ENCODE results near the gene TRMT2A.

The TRMT2A gene

DNA sequence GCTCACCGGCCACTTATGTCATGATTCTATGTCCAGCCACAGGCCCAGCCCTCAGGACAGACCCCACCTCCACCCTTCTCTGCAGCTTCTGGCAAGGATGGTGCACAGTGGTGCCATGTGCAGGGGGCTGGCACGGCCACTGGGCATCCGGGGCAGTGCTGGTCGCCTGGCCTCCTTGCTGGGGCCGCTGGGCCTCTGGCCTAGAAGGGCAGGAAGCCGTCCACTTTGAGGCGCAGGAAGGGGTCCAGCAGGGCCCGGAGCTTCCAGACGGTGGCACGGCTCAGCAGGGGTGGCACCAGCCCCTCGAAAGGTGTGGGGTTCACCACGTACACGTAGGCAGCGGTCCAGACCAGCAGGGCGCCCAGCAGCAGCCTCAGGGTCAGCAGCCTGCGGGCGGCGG lies 31.4 kb upstream of the TRMT2A start:
- in situ Hi-C loops (cut with MboI; ENCODE audit: low pct_unique_long_range_greater_than_20kb, low sequenced_read_pairs, unreplicated experiment), result no loop called here
- TF ChIP-seq, protein P1, sequence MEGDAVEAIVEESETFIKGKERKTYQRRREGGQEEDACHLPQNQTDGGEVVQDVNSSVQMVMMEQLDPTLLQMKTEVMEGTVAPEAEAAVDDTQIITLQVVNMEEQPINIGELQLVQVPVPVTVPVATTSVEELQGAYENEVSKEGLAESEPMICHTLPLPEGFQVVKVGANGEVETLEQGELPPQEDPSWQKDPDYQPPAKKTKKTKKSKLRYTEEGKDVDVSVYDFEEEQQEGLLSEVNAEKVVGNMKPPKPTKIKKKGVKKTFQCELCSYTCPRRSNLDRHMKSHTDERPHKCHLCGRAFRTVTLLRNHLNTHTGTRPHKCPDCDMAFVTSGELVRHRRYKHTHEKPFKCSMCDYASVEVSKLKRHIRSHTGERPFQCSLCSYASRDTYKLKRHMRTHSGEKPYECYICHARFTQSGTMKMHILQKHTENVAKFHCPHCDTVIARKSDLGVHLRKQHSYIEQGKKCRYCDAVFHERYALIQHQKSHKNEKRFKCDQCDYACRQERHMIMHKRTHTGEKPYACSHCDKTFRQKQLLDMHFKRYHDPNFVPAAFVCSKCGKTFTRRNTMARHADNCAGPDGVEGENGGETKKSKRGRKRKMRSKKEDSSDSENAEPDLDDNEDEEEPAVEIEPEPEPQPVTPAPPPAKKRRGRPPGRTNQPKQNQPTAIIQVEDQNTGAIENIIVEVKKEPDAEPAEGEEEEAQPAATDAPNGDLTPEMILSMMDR (IDR thresholded peaks at IDR 0.05; ENCODE audit: extremely low read depth, insufficient read depth, missing control alignments), result no peak
- DNase-seq (ENCODE audit: low spot score), result no peak

GRCh38 chr22:20147237-20147988 lies 30.4 kb upstream of the TRMT2A start:
- in situ Hi-C loops (cut with MboI; ENCODE audit: low pct_unique_long_range_greater_than_20kb, low sequenced_read_pairs, unreplicated experiment), result no loop called here
- TF ChIP-seq, protein P1 (IDR thresholded peaks at IDR 0.05; ENCODE audit: extremely low read depth, insufficient read depth, missing control alignments), result no peak
- no peak for DNase-seq (ENCODE audit: low spot score)

- TF ChIP-seq, protein P1 (IDR thresholded peaks at IDR 0.05; ENCODE audit: extremely low read depth, insufficient read depth, missing control alignments), result no peak
- DNase-seq (ENCODE audit: low spot score), result peak; percentile 73
- in situ Hi-C loops (cut with MboI; ENCODE audit: low pct_unique_long_range_greater_than_20kb, low sequenced_read_pairs, unreplicated experiment), result no loop called here
These were observed 29.8 kb upstream of the TRMT2A start for GRCh38 chr22:20146777-20147176.

GRCh38 chr22:20145832-20146223 lies 28.8 kb upstream of the TRMT2A start:
- TF ChIP-seq, protein P1 (IDR thresholded peaks at IDR 0.05; ENCODE audit: extremely low read depth, insufficient read depth, missing control alignments), result no peak
- no peak for DNase-seq (ENCODE audit: low spot score)
- in situ Hi-C loops (cut with MboI; ENCODE audit: low pct_unique_long_range_greater_than_20kb, low sequenced_read_pairs, unreplicated experiment), result no loop called here

GRCh38 chr22:20145206-20145831 lies 28.3 kb upstream of the TRMT2A start:
- no peak for DNase-seq (ENCODE audit: low spot score)
- TF ChIP-seq, protein P1 (IDR thresholded peaks at IDR 0.05; ENCODE audit: extremely low read depth, insufficient read depth, missing control alignments), result no peak
- in situ Hi-C loops (cut with MboI; ENCODE audit: low pct_unique_long_range_greater_than_20kb, low sequenced_read_pairs, unreplicated experiment), result no loop called here

DNA sequence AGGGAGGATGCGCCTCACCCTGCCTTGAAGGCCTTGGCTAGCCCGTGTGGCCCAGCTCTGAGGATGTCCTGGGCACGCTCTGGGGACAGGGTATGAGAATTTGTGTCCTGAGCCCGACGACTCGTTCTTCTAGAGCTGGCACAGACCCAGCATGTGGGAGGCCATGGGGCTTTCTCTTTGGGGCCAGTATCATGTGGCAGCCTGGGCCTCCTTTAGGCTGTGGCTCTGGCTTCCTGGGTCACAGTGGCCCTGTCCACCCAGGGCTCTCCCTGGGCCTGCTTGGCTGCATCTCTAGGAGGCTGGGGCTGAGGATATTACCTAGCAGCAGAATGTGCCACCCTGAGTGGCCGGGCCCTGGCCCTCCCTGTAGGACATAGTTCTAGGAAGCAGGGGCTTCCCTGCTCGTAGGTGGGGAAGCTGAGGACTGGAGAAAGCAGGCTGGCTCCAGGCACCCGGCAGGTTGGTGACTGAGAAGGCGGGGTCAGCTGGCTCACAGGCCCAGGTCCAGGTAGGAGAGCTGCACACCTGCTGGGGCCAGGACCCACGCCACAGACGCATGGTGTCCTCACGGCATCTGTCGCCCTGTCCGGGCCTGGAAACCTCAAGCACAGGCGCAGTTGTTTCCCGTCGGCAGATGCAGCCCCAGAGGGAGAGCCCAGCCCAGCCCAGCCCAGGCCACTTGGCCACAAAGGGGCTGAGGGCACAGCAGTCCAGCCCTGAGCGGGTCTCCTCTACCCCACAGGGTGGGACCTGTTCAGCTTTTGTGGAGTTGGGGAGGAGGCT lies 27.0 kb upstream of the TRMT2A start:
- in situ Hi-C loops (cut with MboI; ENCODE audit: low pct_unique_long_range_greater_than_20kb, low sequenced_read_pairs, unreplicated experiment), result no loop called here
- TF ChIP-seq, protein P1 (IDR thresholded peaks at IDR 0.05; ENCODE audit: extremely low read depth, insufficient read depth, missing control alignments), result no peak
- DNase-seq (ENCODE audit: low spot score), result no peak

Measured in GM13977 (cell line).